Fibroblast of lung (primary cell): Measurements from ENCODE around the gene ADAMTS9. TPM values are rescaled to one million over a fixed set of nuclear protein-coding genes. Genes with fewer than 3 reads are reported as not detected.

ENCODE experiments used
- DNase-seq, 2 donors: peaks; one replicate each; pipeline versions ENCODE4 v3.0.0 to v3.0.0-alpha.2; 2010; ENCODE audit warnings: low read depth in 2 of 2
- H2AFZ ChIP-seq: 2 replicates; pipeline ENCODE4 v1.5.1; 2012; ENCODE audit warnings: low read length, control low read depth, inconsistent platforms
- H3K27ac ChIP-seq: 2 replicates; pipeline ENCODE4 v1.5.1; 2011; ENCODE audit warnings: low read length, control low read depth; ENCODE audit not compliant: insufficient read depth
- H3K27me3 ChIP-seq: 2 replicates; pipeline ENCODE4 v1.5.1; 2011; ENCODE audit warnings: mild to moderate bottlenecking, low read length; ENCODE audit not compliant: control insufficient read depth, insufficient read depth
- H3K36me3 ChIP-seq: 2 replicates; pipeline ENCODE4 v1.5.1; 2011; ENCODE audit warnings: low read length; ENCODE audit not compliant: control insufficient read depth, insufficient read depth
- H3K4me1 ChIP-seq: 2 replicates; pipeline ENCODE4 v1.5.1; 2011; ENCODE audit warnings: low read length; ENCODE audit not compliant: control insufficient read depth, insufficient read depth; ENCODE audit errors: extremely low read depth
- H3K4me2 ChIP-seq: 2 replicates; pipeline ENCODE4 v1.5.1; 2011; ENCODE audit warnings: low read length, control low read depth; ENCODE audit not compliant: insufficient read depth; ENCODE audit errors: extremely low read depth
- H3K4me3 ChIP-seq, 4 experiments: fragments of 200-600 bp in 1 of 4; sonication (generic) in 1 of 4; replicated peaks in 1 of 4; 2 replicates each; pipeline ENCODE4 v1.5.1; 2011 to 2016; ENCODE audit warnings: low read length in 4 of 4, low read depth in 3 of 4, mild to moderate bottlenecking in 3 of 4, control low read depth in 2 of 4, inconsistent platforms in 1 of 4, mixed read lengths in 1 of 4; ENCODE audit not compliant: insufficient read depth in 1 of 4; ENCODE audit errors: control extremely low read depth in 1 of 4
- H3K79me2 ChIP-seq: 2 replicates; pipeline ENCODE4 v1.5.1; 2012; ENCODE audit warnings: mild to moderate bottlenecking, low read length, inconsistent platforms; ENCODE audit not compliant: control insufficient read depth, insufficient read depth
- H3K9ac ChIP-seq: 2 replicates; pipeline ENCODE4 v1.5.1; 2011; ENCODE audit warnings: mild to moderate bottlenecking, low read length, control low read depth; ENCODE audit not compliant: insufficient read depth
- H3K9me3 ChIP-seq: 2 replicates; pipeline ENCODE4 v1.5.1; 2012; ENCODE audit warnings: low read depth, low read length; ENCODE audit not compliant: control insufficient read depth, insufficient read depth
- H4K20me1 ChIP-seq: 2 replicates; pipeline ENCODE4 v1.5.1; 2011; ENCODE audit warnings: low read length; ENCODE audit not compliant: control insufficient read depth, insufficient read depth; ENCODE audit errors: extremely low read depth
- CTCF ChIP-seq, 2 donors: IDR thresholded peaks in 1 of 2; conservative IDR thresholded peaks in 1 of 2; 1 replicate in 1 of 2; 2 replicates in 1 of 2; pipeline ENCODE4 v1.5.1; 2011 to 2012; ENCODE audit warnings: low read length in 2 of 2, control low read depth in 1 of 2, inconsistent platforms in 1 of 2, low read depth in 1 of 2, mild to moderate bottlenecking in 1 of 2
- EZH2 ChIP-seq: IDR thresholded peaks from 2 replicates; pipeline ENCODE4 v1.5.1; 2012; ENCODE audit warnings: low read length, control low read depth, mild to moderate bottlenecking; ENCODE audit errors: missing control alignments
- polyA plus RNA-seq, 2 donors: library from polyadenylated mRNA; depleted of rRNA in 1 of 2; stranded (reverse) in 1 of 2; unstranded in 1 of 2; fragments of >200 nt; gene quantifications; 2 replicates each; pipeline ENCODE4 v1.2.1, GENCODE V29; 2011 to 2012; ENCODE audit warnings: missing spikeins in 1 of 2
- total RNA-seq: library from RNA; depleted of rRNA; stranded (reverse); fragments of >200 nt; gene quantifications from 2 replicates; pipeline ENCODE4 v1.2.1, GENCODE V29; 2014

Gene ADAMTS9
- total and polyA plus RNA-seq, 2 donors (not counting 1 experiment from before 2014, with no cell fraction given) = 0.82 to 1.8 TPM

- Histone ChIP-seq H2AFZ (no peak overlapping the region), H3K27me3 (peaks cover 23% of the 10 kb centered on the region), H3K9ac (no peak overlapping the region), H3K4me1 (no peaks in the 10 kb centered on the region), H3K27ac (no peak overlapping the region), H3K79me2 (no peaks in the 10 kb centered on the region), H4K20me1 (no peaks in the 10 kb centered on the region), H3K4me3 (no peak overlapping the region), H3K36me3 (no peaks in the 10 kb centered on the region), H3K4me2 (no peak overlapping the region), H3K9me3 (no peaks in the 10 kb centered on the region)
- no peak for TF ChIP-seq CTCF (conservative IDR thresholded peaks at IDR 0.05 in 1 of 2, IDR thresholded peaks at IDR 0.05 in 1 of 2; ENCODE audit: low read depth in 1 of 2, low read length in 2 of 2)
- no peak for TF ChIP-seq EZH2
- no peak for DNase-seq
Measured at GRCh38 chr3:64495121-64495780, 192.5 kb downstream of the ADAMTS9 start.

DNA sequence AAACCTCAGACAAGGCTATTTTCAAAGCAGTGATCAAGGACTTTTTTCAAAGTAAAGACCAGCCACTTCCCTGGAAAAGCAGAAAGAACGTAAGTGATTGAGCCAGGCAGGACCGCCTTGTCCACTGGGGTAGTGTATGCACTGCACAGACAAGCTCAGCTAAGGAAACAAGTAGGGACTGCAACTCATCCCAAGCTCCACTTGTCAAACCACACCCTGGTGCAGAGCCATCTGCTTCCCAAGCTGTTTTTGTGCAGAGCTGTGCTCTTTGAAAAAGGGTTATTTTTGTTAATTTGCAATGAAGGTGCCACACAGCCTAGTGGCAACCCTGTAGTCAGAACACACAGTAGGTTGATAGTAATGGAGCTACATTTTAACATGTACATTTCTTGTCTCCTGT is 193.3 kb downstream of the ADAMTS9 start:
- peaks cover 23% of the 10 kb centered on the region for H3K27me3 ChIP-seq
- no peaks in the 10 kb centered on the region for H4K20me1 ChIP-seq
- no peaks in the 10 kb centered on the region for H3K4me1 ChIP-seq
- no peak overlapping the region for H3K9ac ChIP-seq
- DNase-seq = no peak
- H3K4me3 ChIP-seq = no peak overlapping the region
- no peaks in the 10 kb centered on the region for H3K79me2 ChIP-seq
- H2AFZ ChIP-seq = no peak overlapping the region
- H3K9me3 ChIP-seq = no peaks in the 10 kb centered on the region
- no peak overlapping the region for H3K4me2 ChIP-seq
- H3K36me3 ChIP-seq = no peaks in the 10 kb centered on the region
- H3K27ac ChIP-seq = no peak overlapping the region
- TF ChIP-seq EZH2 (no peak), CTCF (conservative IDR thresholded peaks at IDR 0.05 in 1 of 2, IDR thresholded peaks at IDR 0.05 in 1 of 2; ENCODE audit: low read depth in 1 of 2, low read length in 2 of 2) (no peak)

DNA sequence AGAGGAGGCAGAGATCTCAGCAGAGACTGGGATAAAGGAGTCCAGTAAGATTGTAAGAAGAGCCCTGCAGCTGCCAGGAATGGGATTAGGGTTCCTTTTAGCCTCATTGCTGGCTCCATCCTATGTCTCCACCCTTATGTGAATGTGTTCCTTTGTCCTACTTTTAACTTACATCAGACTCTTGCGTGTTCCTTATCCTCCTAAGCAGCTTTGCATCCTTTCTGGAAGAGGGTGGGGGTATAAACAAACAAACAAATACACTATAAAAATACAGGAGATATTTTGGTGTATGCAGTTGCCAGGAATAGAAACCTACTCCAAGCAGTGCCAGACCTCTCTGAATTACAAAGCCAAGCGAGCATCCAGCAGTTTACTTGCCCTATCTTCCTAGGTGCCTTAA is 194.7 kb downstream of the ADAMTS9 start:
- no peak overlapping the region for H3K27ac ChIP-seq
- no peaks in the 10 kb centered on the region for H3K9me3 ChIP-seq
- no peak overlapping the region for H3K9ac ChIP-seq
- H3K4me3 ChIP-seq = no peak overlapping the region
- H3K4me1 ChIP-seq = peaks cover 2% of the 10 kb centered on the region
- no peaks in the 10 kb centered on the region for H4K20me1 ChIP-seq
- no peak overlapping the region for H3K4me2 ChIP-seq
- H3K79me2 ChIP-seq = no peaks in the 10 kb centered on the region
- H3K36me3 ChIP-seq = no peaks in the 10 kb centered on the region
- peaks cover 36% of the 10 kb centered on the region for H3K27me3 ChIP-seq
- no peak for DNase-seq
- no peak for TF ChIP-seq CTCF (conservative IDR thresholded peaks at IDR 0.05 in 1 of 2, IDR thresholded peaks at IDR 0.05 in 1 of 2; ENCODE audit: low read depth in 1 of 2, low read length in 2 of 2)
- TF ChIP-seq EZH2 = no peak
- no peak overlapping the region for H2AFZ ChIP-seq
